GM12892 (cell line): ENCODE results near the gene USP48.

Source experiments
- POLR2A ChIP-seq: IDR thresholded peaks from 2 replicates; pipeline ENCODE4 v1.6.1; 2011; ENCODE audit warnings: low read depth, low read length, control low read depth
- TAF1 ChIP-seq: IDR thresholded peaks from 2 replicates; pipeline ENCODE4 v1.6.1; 2011; ENCODE audit warnings: low read depth, mild to moderate bottlenecking, control low read depth, low read length, borderline replicate concordance

- no peak for TF ChIP-seq POLR2A
- no peak for TF ChIP-seq TAF1
Observed at GRCh38 chr1:21651214-21652042, 131.5 kb downstream of the USP48 start.
